ENCODE data around the gene IL12A. TPM values are rescaled to one million over a fixed set of nuclear protein-coding genes. Genes with fewer than 3 reads are reported as not detected.

The IL12A gene
- total RNA-seq, 1 experiment from 2014 or later, result 1.0 TPM

GRCh38 chr3:160023476-160023875 lies 34.8 kb downstream of the IL12A start:
- H3K4me1 Mint-ChIP-seq, result peaks cover 5% of the 10 kb centered on the region
- ATAC-seq, result no peak

More at GRCh38 chr3:160023476-160023875, 34.8 kb downstream of the IL12A start:
- Mint-ChIP-seq H3K4me3 (no peak overlapping the region), H3K27me3 (ENCODE audit: low read depth) (peaks cover 7% of the 10 kb centered on the region; the same call in 1 of the 2 replicates), H3K36me3 (no peaks in the 10 kb centered on the region), H3K9me3 (no peaks in the 10 kb centered on the region), H3K27ac (no peak overlapping the region)
- DNase-seq (ENCODE audit: low spot score), result no peak
- TF ChIP-seq MLX (CRISPR knock-in tag; IDR thresholded peaks at IDR 0.05) (no peak), ZNF281 (CRISPR knock-in tag; IDR thresholded peaks at IDR 0.05) (no peak), TCF7 (CRISPR knock-in tag; IDR thresholded peaks at IDR 0.05; ENCODE audit: low read depth) (no peak), NR1H2 (CRISPR knock-in tag; IDR thresholded peaks at IDR 0.05) (no peak), ZBTB43 (CRISPR knock-in tag; IDR thresholded peaks at IDR 0.05) (no peak), AR (CRISPR knock-in tag; IDR thresholded peaks at IDR 0.05) (no peak), NFATC4 (CRISPR knock-in tag; IDR thresholded peaks at IDR 0.05) (no peak), JAZF1 (CRISPR knock-in tag; IDR thresholded peaks at IDR 0.05) (no peak), E2F5 (CRISPR knock-in tag; IDR thresholded peaks at IDR 0.05) (no peak)
- ChIA-PET POLR2A (no interaction called here), CTCF (no interaction called here)

All from WTC11 (cell line).